NCI-H2196 (cell line): ENCODE measurements around the gene UBL4A.

ENCODE experiments used
- DNase-seq: peaks from one replicate; lab custom pipeline; 2025; ENCODE audit not compliant: unreplicated experiment; lab: John Stamatoyannopoulos, UW

Gene UBL4A

GRCh38 chrX:154465601-154466000 is 20.8 kb downstream of the UBL4A start:
- DNase-seq: no peak

- DNase-seq: no peak
Measured at GRCh38 chrX:154464806-154465365, 21.5 kb downstream of the UBL4A start.

GRCh38 chrX:154463611-154464220 is 22.7 kb downstream of the UBL4A start:
- no peak for DNase-seq

- no peak for DNase-seq
Measured at GRCh38 chrX:154462396-154462795, 24.0 kb downstream of the UBL4A start.

- DNase-seq: no peak
Measured at GRCh38 chrX:154460326-154460725, 26.1 kb downstream of the UBL4A start.

GRCh38 chrX:154459832-154460231 is 26.6 kb downstream of the UBL4A start:
- DNase-seq: no peak

- no peak for DNase-seq
Measured at GRCh38 chrX:154458954-154459778, 27.2 kb downstream of the UBL4A start.

- peak; percentile 27 for DNase-seq
Measured at GRCh38 chrX:154458116-154458953, 28.1 kb downstream of the UBL4A start, which contains the start of gene PLXNA3. PLXNA3 (plus strand) TSS chrX:154458281; CDS start chrX:154460184, 1,903 bp downstream.

GRCh38 chrX:154457491-154458115 is 28.8 kb downstream of the UBL4A start:
- peak; percentile 54 for DNase-seq

GRCh38 chrX:154452823-154453222 is 33.6 kb downstream of the UBL4A start:
- DNase-seq: no peak

- no peak for DNase-seq
Measured at GRCh38 chrX:154450312-154450711, 36.1 kb downstream of the UBL4A start.

GRCh38 chrX:154449618-154450017 is 36.8 kb downstream of the UBL4A start:
- no peak for DNase-seq

GRCh38 chrX:154448484-154448883 is 37.9 kb downstream of the UBL4A start:
- no peak for DNase-seq

GRCh38 chrX:154446430-154446829 is 40.0 kb downstream of the UBL4A start:
- DNase-seq: no peak

GRCh38 chrX:154445776-154446175 is 40.6 kb downstream of the UBL4A start:
- DNase-seq: no peak

- no peak for DNase-seq
Measured at GRCh38 chrX:154444755-154445246, 41.6 kb downstream of the UBL4A start.

- peak; percentile 64 for DNase-seq
Measured at GRCh38 chrX:154443992-154444754, 42.2 kb downstream of the UBL4A start, which contains the start of gene FAM50A. FAM50A (plus strand) TSS chrX:154444141; CDS start chrX:154444236, 95 bp downstream.

GRCh38 chrX:154443479-154443910 is 42.9 kb downstream of the UBL4A start:
- DNase-seq: no peak

GRCh38 chrX:154441984-154442707 is 44.3 kb downstream of the UBL4A start:
- DNase-seq: no peak
